Ovary (tissue), 3 donors: ENCODE data around the gene KCTD10.

Experiments used
- CTCF ChIP-seq, 3 donors: fragments of 450-650 bp in 2 of 3; fragments of 200-600 bp in 1 of 3; IDR thresholded peaks; one replicate each; pipeline versions ENCODE4 v1.5.1 to v1.8.0; 2016 to 2022; ENCODE audit warnings: antibody characterized with exemption in 3 of 3, mild to moderate bottlenecking in 1 of 3
- EP300 ChIP-seq: sonication (generic); formaldehyde crosslinking; IDR thresholded peaks from one replicate; pipeline ENCODE4 v1.6.1; 2017; ENCODE audit warnings: antibody characterized with exemption
- POLR2A ChIP-seq: fragments of 450-650 bp; IDR thresholded peaks from one replicate; pipeline ENCODE4 v1.6.1; 2017; ENCODE audit warnings: antibody characterized with exemption, mild to moderate bottlenecking, moderate library complexity
- donor health status: DM: no; HTN: no; CAD: no.

GRCh38 chr12:109483346-109483745 is 6.2 kb upstream of the KCTD10 start:
- TF ChIP-seq CTCF (IDR thresholded peaks at IDR 0.05) (no peak), EP300 (no peak), POLR2A (no peak)
